RWPE1 (cell line): ENCODE measurements around the gene MAN2B2.

Source experiments
- CTCF ChIA-PET: fragments of 350-600 bp; sonication (Branson Sonifier 250); formaldehyde crosslinking; extraction: SDS; loops from one replicate; lab custom pipeline; 2021; lab: Yijun Ruan, JAX
- POLR2A ChIA-PET: fragments of 400-600 bp; formaldehyde crosslinking; extraction: SDS; loops from one replicate; lab custom pipeline; 2020; ENCODE audit warnings: antibody characterized with exemption; ENCODE audit not compliant: low non-redundant PET; lab: Yijun Ruan, JAX
- DNase-seq: peaks from one replicate; pipeline ENCODE4 v3.0.0; 2012; ENCODE audit warnings: low spot score
- H3K27ac ChIP-seq: fragments of 450-650 bp; 2 replicates; pipeline ENCODE4 v1.5.1; 2017
- CTCF ChIP-seq: fragments of 450-650 bp; conservative IDR thresholded peaks from 2 replicates; pipeline ENCODE4 v1.5.1; 2017; ENCODE audit warnings: low read depth, mild to moderate bottlenecking

The MAN2B2 gene

GRCh38 chr4:6655924-6656323, 80.9 kb downstream of the MAN2B2 start:
- H3K27ac ChIP-seq, result no peak overlapping the region
- ChIA-PET POLR2A (no interaction called here), CTCF (interaction anchor here (0.6 kb wide), 1 partner anchor 160 kb away, joined by 3 read pairs; no protein-coding TSS in a partner anchor)
- no peak for DNase-seq
- no peak for TF ChIP-seq CTCF

GRCh38 chr4:6657242-6658208, 82.5 kb downstream of the MAN2B2 start:
- DNase-seq, result no peak
- POLR2A ChIA-PET, result no interaction called here
- no peak overlapping the region for H3K27ac ChIP-seq
- CTCF ChIA-PET, result no interaction called here
- TF ChIP-seq CTCF, result no peak

- no peak for TF ChIP-seq CTCF
- DNase-seq, result no peak
- ChIA-PET POLR2A (no interaction called here), CTCF (no interaction called here)
- peak overlapping the region; percentile 21 for H3K27ac ChIP-seq
Measured at GRCh38 chr4:6658209-6658595, 83.2 kb downstream of the MAN2B2 start.

- TF ChIP-seq CTCF, result no peak
- H3K27ac ChIP-seq, result peak overlapping the region; percentile 21
- ChIA-PET POLR2A (no interaction called here), CTCF (no interaction called here)
- DNase-seq, result no peak
Measured at GRCh38 chr4:6658597-6659075, 83.6 kb downstream of the MAN2B2 start.

GRCh38 chr4:6659897-6660296, 84.9 kb downstream of the MAN2B2 start:
- ChIA-PET CTCF (no interaction called here), POLR2A (no interaction called here)
- H3K27ac ChIP-seq, result no peak overlapping the region
- no peak for DNase-seq
- no peak for TF ChIP-seq CTCF

- CTCF ChIA-PET, result no interaction called here
- TF ChIP-seq CTCF, result no peak
- no peak overlapping the region for H3K27ac ChIP-seq
- no peak for DNase-seq
- POLR2A ChIA-PET, result no interaction called here
Measured at GRCh38 chr4:6660430-6660829, 85.4 kb downstream of the MAN2B2 start.
